Hematopoietic multipotent progenitor cell treated with erythropoietin and hydrocortisone succinate and interleukin-3 and kit ligand, for 17 days (in vitro differentiated cells): ENCODE results near the gene SAMD13.
"Not testable (repeated sequence)": the region's sequence is repeated elsewhere in the genome, so short reads cannot be mapped to it uniquely, and the experiment has no call there.

Experiments
- DNase-seq: peaks from one replicate; pipeline ENCODE4 v3.0.0-alpha.2; 2015; ENCODE audit warnings: low spot score

Gene SAMD13

DNA sequence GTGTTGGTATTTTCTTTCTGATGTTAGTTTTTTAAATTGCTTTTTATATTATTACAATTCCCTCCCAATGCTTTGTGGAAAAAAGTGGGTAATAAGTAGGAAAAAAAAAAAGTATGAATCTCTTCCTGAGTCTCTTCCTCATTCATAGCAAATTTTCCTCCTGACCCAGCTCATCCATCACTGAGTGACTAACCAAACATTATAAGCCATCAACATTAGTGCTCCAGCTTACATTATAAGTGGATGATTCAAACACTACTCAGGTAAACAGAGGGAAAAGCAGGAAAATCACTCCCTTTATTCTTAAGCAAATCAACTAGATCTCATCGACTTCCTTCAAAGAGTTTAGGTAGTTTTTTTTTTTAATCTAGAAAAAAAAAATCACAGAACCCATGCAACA is 15.4 kb upstream of the SAMD13 start:
- no peak for DNase-seq

DNA sequence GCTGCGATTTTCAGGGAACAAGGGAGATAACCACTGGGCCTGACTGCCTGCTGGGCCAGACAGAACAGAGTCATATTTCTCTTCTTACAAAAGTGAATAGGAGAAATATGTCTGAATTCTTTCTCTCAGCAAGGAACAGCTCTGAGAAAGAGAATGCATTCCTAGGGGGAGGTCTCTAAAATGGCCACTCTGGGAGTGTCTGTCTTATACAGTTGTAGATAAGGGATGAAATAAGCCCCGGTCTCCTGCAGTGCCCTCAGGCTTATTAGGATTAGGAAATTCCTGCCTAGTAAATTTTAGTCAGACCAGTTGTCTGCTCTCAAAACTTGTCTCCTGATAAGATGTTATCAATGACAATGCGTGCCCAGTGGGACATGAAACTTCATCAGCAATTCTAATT is 14.1 kb upstream of the SAMD13 start:
- DNase-seq = not testable (repeated sequence)

GRCh38 chr1:84289169-84289785 is 12.2 kb upstream of the SAMD13 start:
- DNase-seq = no peak

DNA sequence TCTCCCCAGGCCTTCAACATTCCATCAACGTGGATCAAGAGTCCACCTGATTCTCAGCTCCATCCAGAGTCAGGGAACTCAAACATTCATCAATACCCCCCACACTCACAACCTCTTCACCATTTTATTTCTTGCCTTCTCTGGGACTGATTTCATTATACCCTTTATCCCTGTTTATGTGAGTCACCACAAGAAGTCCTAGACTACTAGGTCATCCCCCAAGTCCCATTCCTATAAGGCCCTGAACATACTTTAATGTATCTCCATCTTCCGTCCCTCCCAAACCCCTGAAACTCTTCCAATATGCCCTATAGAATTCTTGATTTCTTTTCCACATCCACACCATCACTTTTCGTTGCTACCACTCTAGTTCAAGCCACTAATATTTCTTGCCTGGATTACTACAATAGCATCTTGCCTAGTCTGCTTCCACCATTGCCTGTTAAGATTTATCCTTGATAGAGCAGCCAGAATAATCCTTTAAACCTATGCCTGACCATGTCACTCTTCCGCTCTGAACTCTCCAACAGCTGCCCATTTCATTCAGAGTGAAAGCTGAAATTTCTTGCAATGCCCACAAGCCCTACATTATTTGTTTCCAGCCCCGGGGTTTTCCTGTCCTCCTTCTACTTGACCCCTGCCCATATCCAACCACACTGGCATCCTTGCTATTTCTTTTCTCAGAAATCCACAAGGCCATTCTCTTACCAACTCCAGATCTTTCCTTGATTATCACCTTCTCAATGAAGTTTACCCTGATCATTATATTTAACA is 9.4 kb upstream of the SAMD13 start:
- DNase-seq = no peak

- no peak for DNase-seq
These were observed 7.7 kb upstream of the SAMD13 start for GRCh38 chr1:84293766-84294165.

GRCh38 chr1:84294751-84295150 is 6.8 kb upstream of the SAMD13 start:
- DNase-seq = no peak

- no peak for DNase-seq
These were observed 3.8 kb upstream of the SAMD13 start for GRCh38 chr1:84297546-84298244.

GRCh38 chr1:84298328-84298683 is 3.2 kb upstream of the SAMD13 start:
- DNase-seq = no peak

- DNase-seq = no peak
These were observed 2.6 kb upstream of the SAMD13 start for GRCh38 chr1:84298684-84299535.

- no peak for DNase-seq
These were observed 1.9 kb upstream of the SAMD13 start for GRCh38 chr1:84299536-84300170.

DNA sequence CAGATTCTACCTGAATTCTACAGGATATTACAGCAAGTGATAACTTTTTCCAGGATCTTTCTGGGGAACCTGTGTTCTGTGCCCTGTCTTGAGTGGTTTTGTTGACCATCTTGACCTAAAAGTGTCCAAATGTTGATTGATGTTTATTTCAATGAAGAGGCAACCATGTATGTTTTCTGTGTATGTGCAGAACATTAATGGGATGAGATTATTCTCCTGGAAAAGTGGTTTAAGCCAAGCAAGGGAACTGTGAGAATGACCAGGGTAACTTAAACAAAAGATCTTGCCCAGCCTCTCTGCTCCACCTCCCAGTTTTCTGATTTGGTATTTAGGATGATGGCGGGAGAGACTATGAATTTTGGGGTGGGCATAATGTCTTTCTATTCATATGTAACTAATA is 1.0 kb upstream of the SAMD13 start:
- no peak for DNase-seq

DNA sequence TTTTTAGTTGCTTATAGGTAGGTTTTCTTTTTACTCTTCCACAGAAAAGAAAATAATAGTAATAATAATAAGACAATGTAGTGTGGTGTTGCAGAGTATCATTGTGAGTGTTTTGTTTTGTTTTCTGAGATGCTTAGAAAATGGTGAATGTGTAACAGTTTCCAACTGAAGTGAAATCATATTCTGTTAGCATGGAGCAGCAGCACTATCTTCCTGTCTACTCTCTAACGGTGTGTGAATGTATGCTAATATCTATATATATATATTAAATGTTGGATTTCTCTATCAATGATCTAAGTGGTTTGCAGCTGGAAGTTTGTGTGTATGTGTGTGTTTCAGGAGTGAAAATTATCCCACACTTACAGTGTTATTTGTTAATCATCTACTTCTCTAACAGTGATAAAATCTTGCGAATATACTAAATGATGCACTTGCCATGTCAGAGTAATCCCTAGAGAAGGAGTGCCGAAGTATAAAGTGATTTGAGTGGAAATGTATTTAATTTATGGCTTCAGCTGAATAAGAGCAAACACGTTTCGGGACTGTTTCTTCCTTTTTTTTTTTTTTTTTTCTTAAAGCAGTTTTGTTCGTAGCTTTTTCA is 377 bp downstream of the SAMD13 start:
- DNase-seq = no peak

DNA sequence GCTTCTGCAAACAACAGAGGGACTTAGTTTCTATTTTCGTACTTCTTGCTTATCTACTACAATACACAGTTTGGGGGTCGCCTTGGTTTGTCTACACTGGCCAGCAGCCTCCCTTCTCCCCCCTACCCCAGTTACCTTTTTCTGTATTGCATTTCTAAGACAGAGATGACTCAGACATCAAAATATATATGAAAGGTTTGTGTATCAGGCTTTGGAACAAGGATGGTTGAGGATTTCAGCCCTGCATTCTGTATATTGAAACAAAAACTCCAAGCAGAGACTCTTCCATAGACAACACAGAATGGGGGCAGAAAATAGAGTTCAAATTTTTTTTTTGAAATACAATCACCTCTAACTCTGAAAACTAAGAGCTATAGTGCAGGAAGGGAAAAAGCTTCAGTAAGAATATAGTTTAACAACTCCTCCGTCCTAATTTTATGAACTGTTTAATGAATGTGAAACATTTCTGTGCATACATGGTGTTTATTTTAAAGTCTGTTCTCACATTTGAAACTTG is 1.9 kb downstream of the SAMD13 start:
- no peak for DNase-seq

- no peak for DNase-seq
These were observed 5.9 kb downstream of the SAMD13 start for GRCh38 chr1:84307398-84307797.

DNA sequence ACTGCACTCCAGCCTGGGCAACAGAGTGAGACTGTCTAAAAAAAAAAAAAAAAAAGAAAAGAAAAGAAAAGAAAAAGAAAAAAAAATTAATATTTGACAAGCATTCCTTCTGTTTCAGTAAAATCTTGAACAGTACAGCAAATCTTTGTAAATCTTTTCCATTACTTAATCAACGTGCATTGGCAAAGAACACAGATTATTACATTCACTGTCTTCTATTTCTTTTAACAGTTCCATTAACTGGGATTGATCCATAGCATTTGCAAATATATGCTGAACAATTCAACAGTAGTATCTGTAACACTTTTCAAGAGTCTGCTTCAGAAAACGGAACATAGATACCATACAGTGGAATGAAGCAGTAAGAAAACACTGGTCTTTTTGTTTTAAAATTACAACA is 9.8 kb downstream of the SAMD13 start:
- no peak for DNase-seq

DNA sequence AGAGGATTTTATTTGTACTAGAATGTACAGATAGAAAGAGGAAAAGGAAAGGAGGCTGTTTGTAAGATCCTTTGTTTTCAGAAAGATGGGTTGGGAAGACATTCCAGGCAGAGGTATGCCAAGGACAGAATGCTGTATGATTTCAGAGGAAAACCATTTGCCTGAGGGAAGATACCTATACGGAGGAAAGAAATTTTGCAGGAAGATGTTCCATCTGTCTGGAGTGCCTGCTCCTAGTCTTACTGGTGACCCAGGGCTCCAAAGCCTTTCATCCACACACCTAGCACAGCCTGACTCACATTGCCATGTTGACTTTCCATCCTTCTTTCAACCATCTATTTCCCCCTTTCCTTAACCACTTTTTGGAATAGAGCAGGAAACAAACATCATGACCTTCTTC is 18.2 kb downstream of the SAMD13 start:
- DNase-seq = no peak

DNA sequence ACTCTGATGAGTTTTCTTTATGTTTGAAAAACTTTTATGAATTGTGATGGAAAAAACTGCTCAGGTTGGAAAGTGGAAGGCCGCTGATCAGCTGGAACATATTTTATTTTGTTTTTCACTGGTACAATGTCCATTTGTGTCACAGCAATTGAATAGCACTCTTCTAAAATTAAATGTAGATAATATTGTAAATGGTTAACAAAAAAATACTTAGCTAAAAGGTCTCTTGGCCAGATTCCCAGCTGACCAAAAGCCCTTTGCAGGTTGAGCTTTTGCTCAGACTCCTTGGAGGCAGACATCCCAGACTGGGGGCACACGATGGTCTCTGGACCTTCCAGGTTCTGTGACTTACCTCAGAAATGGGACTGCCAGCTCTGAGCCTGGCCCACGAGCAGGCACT is 26.3 kb downstream of the SAMD13 start:
- DNase-seq = no peak

- no peak for DNase-seq
These were observed 28.8 kb downstream of the SAMD13 start for GRCh38 chr1:84330125-84330984.

- no peak for DNase-seq
These were observed 38.0 kb downstream of the SAMD13 start for GRCh38 chr1:84339503-84339902.

- DNase-seq = no peak
These were observed 42.8 kb downstream of the SAMD13 start for GRCh38 chr1:84344286-84344685.
